ENCODE measurements around the gene DNM2. TPM values are rescaled to one million over a fixed set of nuclear protein-coding genes. Genes with fewer than 3 reads are reported as not detected.

Gene DNM2
- total RNA-seq, 6 experiments from 2014 or later: 54.0 to 86.9 (median 68.3) TPM

GRCh38 chr19:10720607-10721125, 2.8 kb downstream of the DNM2 start:
- intact Hi-C loops (cut with DNase I): no loop called here
- Histone ChIP-seq H3K27me3 (no peaks in the 10 kb centered on the region), H3K4me1 (peaks cover 0 to 17% (median 4%) of the 10 kb centered on the region in 4 donors), H3K27ac (peak overlapping the region in 1 of 3 donors; percentile 8), H3K4me3 (no peak overlapping the region), H3K36me3 (no peaks in the 10 kb centered on the region), H3K9me3 (no peaks in the 10 kb centered on the region)
- TF ChIP-seq POLR2A (IDR thresholded peaks at IDR 0.05) (no peak), CTCF (IDR thresholded peaks at IDR 0.05) (no peak)
- no peak for DNase-seq
- WGBS (ENCODE audit: insufficient coverage, low coverage, low lambda C conversion rate, missing lambda C conversion rate): 87% methylated on average over 5 of the region's 6 CpGs
- no peak for ATAC-seq

- H3K27me3 ChIP-seq: no peaks in the 10 kb centered on the region
- DNase-seq: no peak
- 89% methylated on average over 1 of the region's 3 CpGs for WGBS (ENCODE audit: insufficient coverage, low coverage, low lambda C conversion rate, missing lambda C conversion rate)
- no peak overlapping the region for H3K27ac ChIP-seq
- TF ChIP-seq POLR2A (IDR thresholded peaks at IDR 0.05) (no peak), CTCF (IDR thresholded peaks at IDR 0.05) (no peak)
- H3K36me3 ChIP-seq: no peaks in the 10 kb centered on the region
- no peaks in the 10 kb centered on the region for H3K9me3 ChIP-seq
- intact Hi-C loops (cut with DNase I): no loop called here
- no peak for ATAC-seq
- no peak overlapping the region for H3K4me3 ChIP-seq
- H3K4me1 ChIP-seq: peaks cover 0 to 16% (median 4%) of the 10 kb centered on the region in 4 donors
Observed at GRCh38 chr19:10723591-10723990, 5.7 kb downstream of the DNM2 start.

GRCh38 chr19:10724573-10725071, 6.7 kb downstream of the DNM2 start:
- Histone ChIP-seq H3K27me3 (no peaks in the 10 kb centered on the region), H3K4me3 (no peak overlapping the region), H3K9me3 (no peaks in the 10 kb centered on the region), H3K4me1 (peaks cover 0 to 7% (median under 1%) of the 10 kb centered on the region in 4 donors), H3K36me3 (no peaks in the 10 kb centered on the region), H3K27ac (no peak overlapping the region)
- TF ChIP-seq CTCF (IDR thresholded peaks at IDR 0.05): no peak
- TF ChIP-seq POLR2A (IDR thresholded peaks at IDR 0.05): no peak
- DNase-seq: no peak
- intact Hi-C loops (cut with DNase I): no loop called here
- ATAC-seq: no peak
- 80% methylated on average over 8 of the region's 12 CpGs for WGBS (ENCODE audit: insufficient coverage, low coverage, low lambda C conversion rate, missing lambda C conversion rate)

GRCh38 chr19:10725415-10725814, 7.5 kb downstream of the DNM2 start:
- 63% methylated on average over 3 of the region's 4 CpGs for WGBS (ENCODE audit: insufficient coverage, low coverage, low lambda C conversion rate, missing lambda C conversion rate)
- DNase-seq: no peak
- no peak overlapping the region for H3K27ac ChIP-seq
- H3K4me3 ChIP-seq: no peak overlapping the region
- no peak for ATAC-seq
- intact Hi-C loops (cut with DNase I): no loop called here
- H3K9me3 ChIP-seq: no peaks in the 10 kb centered on the region
- peaks cover 0 to 3% (median 0%) of the 10 kb centered on the region in 4 donors for H3K4me1 ChIP-seq
- no peaks in the 10 kb centered on the region for H3K36me3 ChIP-seq
- H3K27me3 ChIP-seq: no peaks in the 10 kb centered on the region
- TF ChIP-seq CTCF (IDR thresholded peaks at IDR 0.05) (no peak), POLR2A (IDR thresholded peaks at IDR 0.05) (no peak)
